HCT116 (cell line): ENCODE measurements around the gene RAET1E.

ENCODE experiments used
- EZH2 ChIP-seq: fragments of 200-600 bp; sonication (generic); IDR thresholded peaks from 2 replicates; pipeline ENCODE4 v1.6.1; 2017; ENCODE audit warnings: antibody characterized with exemption, mixed run types
- SIN3A ChIP-seq: IDR thresholded peaks from 2 replicates; pipeline ENCODE4 v1.6.1; 2012; ENCODE audit warnings: low read depth

DNA sequence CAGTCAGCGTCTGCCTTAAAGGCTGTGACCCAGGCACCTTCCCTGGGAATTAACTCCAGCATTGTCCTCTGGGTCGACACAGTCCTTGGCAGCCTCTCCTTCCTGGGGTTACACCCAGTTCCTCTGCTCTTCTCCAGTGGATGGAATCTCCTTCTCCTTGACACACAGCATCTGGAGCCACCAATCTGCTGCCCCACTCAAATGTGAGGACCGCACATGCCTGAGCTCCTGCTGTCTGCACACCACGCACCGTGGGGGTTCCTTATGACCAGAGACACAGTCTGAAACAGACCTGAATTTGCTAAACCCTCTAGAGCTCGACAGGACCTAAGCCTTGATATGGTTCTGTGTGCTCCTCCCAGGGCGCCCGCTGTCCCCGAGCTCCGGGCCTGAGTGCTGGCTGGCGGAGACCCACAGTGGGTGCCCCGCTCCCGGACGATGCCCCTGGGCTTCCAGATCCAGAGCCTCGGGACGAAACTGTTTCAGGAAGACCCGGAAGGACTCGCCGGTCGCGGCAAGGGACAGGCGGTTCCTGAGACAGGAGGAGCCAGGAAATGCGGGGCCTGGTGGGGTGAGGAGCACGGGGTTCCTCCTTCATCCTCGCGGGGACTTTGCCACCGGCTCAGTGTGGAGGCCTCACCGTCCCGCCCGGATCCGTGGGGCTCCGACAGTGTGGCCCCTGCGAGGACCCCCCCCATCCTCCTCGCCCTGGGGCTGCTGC is 27.5 kb upstream of the RAET1E start:
- TF ChIP-seq EZH2, result no peak
- no peak for TF ChIP-seq SIN3A
